DND-41 (cell line): Measurements from ENCODE around the gene CFL1.

Experiments
- EZH2 ChIP-seq: IDR thresholded peaks from 3 replicates; pipeline ENCODE4 v1.6.1; 2012; ENCODE audit warnings: borderline replicate concordance, low read depth, mild to moderate bottlenecking, moderate library complexity, low read length, inconsistent platforms; ENCODE audit not compliant: severe bottlenecking
- TF ChIP-seq, protein P1 (sequence below): IDR thresholded peaks from 2 replicates; pipeline ENCODE4 v1.5.1; 2012; ENCODE audit warnings: borderline replicate concordance, low read length, moderate library complexity, mild to moderate bottlenecking; ENCODE audit not compliant: poor library complexity, severe bottlenecking; ENCODE audit errors: extremely low read depth

DNA sequence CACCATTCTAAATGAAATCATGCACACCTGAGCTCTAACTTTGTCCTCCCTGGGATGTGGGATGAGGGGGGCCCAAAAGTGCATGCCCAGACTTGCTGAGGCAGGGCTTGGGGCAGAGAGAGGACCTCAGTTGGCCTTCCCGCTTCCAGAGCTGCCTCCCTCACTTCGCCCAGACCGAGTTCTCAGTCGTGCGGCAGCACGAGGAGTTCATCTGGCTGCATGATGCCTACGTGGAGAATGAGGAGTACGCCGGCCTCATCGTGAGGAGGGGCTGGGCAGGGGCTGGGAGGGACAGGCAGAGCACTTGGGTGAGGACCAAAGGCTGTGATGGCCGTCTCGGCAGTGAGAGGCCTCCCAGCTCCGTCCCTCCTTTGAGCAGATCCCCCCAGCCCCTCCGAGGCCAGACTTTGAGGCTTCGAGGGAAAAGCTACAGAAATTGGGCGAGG, 8.2 kb downstream of the CFL1 start:
- TF ChIP-seq, protein P1, sequence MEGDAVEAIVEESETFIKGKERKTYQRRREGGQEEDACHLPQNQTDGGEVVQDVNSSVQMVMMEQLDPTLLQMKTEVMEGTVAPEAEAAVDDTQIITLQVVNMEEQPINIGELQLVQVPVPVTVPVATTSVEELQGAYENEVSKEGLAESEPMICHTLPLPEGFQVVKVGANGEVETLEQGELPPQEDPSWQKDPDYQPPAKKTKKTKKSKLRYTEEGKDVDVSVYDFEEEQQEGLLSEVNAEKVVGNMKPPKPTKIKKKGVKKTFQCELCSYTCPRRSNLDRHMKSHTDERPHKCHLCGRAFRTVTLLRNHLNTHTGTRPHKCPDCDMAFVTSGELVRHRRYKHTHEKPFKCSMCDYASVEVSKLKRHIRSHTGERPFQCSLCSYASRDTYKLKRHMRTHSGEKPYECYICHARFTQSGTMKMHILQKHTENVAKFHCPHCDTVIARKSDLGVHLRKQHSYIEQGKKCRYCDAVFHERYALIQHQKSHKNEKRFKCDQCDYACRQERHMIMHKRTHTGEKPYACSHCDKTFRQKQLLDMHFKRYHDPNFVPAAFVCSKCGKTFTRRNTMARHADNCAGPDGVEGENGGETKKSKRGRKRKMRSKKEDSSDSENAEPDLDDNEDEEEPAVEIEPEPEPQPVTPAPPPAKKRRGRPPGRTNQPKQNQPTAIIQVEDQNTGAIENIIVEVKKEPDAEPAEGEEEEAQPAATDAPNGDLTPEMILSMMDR = no peak
- no peak for TF ChIP-seq EZH2
